Fibroblast of lung (primary cell): ENCODE data around the gene GJD3.

Experiments used
- CTCF ChIP-seq, 2 donors: IDR thresholded peaks in 1 of 2; conservative IDR thresholded peaks in 1 of 2; 1 replicate in 1 of 2; 2 replicates in 1 of 2; pipeline ENCODE4 v1.5.1; 2011 to 2012; ENCODE audit warnings: low read length in 2 of 2, control low read depth in 1 of 2, inconsistent platforms in 1 of 2, low read depth in 1 of 2, mild to moderate bottlenecking in 1 of 2
- EZH2 ChIP-seq: IDR thresholded peaks from 2 replicates; pipeline ENCODE4 v1.5.1; 2012; ENCODE audit warnings: low read length, control low read depth, mild to moderate bottlenecking; ENCODE audit errors: missing control alignments

- TF ChIP-seq CTCF (conservative IDR thresholded peaks at IDR 0.05 in 1 of 2, IDR thresholded peaks at IDR 0.05 in 1 of 2; ENCODE audit: low read depth in 1 of 2, low read length in 2 of 2): no peak
- no peak for TF ChIP-seq EZH2
Observed at GRCh38 chr17:40364906-40365305, 369 bp upstream of the GJD3 start.
